ENCODE measurements around the gene ARHGEF11.

Gene ARHGEF11

DNA sequence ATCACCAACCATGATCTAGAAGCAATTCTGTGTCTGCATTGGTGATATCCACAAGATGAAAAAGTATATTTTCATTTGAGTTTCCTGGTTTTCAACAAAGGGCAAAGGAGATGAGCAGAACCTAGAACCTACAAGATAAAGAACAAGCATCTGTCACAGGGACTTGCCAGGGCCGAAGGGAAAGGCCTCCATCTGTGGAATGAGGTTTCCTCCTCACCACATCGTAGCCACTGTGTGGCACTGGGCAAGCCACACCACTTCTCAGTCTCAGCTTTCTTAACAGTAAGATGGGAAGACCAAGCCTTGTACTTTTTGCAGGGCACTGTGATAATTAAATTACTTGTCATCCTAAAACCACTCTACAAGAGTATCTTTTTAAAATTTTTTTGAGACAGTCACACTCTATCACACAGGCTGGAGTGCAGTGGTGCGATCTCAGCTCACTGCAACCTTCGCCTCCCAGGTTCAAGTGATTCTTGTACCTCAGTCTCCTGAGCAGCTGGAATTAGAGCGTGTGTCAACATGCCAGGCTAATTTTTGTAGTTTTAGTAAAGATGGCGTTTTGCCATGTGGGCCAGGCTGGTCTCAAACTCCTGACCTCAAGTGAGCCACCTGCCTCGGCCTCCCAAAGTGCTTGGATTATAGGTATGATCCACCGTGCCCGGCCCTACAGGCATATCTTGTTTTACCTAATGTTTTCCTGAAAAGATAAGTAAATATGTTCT lies 45.8 kb downstream of the ARHGEF11 start:
- FAIRE-seq, result no peak

DNA sequence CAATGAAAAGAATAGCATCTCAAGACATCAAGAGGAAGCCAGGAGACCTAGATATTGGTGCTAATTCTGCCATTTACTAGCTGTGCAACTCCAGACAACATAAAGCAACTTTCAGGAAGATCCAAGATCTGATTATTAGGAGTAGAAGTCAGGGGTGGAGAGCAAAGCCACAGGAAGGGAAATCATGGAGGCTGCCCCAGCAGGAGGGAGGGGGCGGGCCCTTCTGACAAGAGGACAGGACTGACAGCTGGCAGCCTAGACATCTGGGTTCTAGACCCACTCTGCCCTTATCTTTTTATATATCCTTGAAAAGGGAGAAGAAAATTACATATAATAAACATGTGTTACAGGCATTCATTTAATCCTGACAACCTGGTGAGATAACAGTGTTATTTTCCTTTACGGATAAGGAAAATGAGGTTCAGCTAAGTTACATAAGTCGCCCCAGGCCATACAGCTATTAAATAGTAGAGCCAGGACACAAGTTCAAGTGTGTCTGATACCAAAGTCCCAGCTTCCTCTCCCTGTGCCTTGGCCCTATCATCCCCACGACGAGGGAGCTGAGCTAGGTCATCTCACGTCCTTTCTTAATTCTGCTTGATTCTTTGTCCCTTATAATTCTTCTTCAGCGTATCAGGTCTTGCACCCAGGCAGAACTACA lies 46.6 kb downstream of the ARHGEF11 start:
- no peak for FAIRE-seq

DNA sequence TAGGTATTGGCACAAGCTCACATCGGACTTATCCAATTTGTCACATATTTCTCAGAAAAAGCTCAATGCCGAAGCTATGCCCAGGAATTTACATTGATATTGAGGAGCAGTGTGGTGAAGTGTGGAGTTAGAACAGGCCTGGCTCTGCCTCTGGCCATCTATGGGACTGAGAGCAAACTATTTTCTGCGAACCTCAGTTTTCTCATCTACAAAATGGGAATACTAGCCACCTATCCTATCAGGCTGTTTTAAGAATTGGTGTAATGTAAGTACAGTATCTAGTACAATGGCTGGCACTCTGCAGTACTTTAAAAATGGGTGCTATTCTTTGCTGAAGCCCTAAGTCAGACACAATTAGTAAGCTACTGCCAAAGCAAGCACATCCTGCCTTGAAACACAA lies 47.2 kb downstream of the ARHGEF11 start:
- FAIRE-seq, result no peak

DNA sequence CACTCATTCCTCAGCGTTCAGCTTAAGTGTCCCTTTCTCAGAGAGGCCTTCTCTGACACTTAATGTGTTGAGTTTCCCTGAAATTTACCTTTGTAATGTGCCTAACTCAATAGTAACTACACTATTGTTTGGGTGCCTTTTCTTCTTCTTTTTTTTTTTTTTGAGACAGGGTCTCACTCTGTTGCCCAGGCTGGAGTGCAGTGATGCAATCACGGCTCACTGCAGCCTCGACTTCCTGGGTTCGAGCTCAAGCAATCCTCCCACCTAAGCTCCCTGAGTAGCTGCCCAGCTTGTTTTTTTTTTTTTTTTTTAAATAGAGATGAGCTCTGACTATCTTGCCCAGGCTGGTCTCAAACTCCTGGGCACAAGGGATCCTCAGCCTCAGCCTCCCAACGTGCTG lies 50.1 kb downstream of the ARHGEF11 start:
- no peak for FAIRE-seq

DNA sequence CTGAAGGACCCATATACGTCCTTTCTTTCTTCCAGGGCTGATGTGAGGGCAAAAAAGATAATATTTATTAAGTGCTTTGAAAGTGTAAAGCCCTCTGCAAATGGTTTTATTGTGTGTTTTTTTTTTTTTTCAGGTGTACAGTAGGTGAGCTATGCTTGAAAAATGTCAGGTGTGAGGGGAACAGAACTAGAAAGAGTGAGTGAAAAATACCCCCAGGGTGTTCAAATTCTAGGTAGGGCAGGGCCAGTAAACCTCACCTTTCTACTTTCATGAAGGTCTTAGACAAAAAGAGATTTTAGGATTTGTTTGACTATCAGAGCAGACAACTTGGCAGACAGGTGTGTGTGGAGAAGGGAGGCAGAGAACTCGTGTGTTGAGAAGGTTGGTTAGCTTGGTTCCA lies 51.3 kb downstream of the ARHGEF11 start:
- no peak for FAIRE-seq

DNA sequence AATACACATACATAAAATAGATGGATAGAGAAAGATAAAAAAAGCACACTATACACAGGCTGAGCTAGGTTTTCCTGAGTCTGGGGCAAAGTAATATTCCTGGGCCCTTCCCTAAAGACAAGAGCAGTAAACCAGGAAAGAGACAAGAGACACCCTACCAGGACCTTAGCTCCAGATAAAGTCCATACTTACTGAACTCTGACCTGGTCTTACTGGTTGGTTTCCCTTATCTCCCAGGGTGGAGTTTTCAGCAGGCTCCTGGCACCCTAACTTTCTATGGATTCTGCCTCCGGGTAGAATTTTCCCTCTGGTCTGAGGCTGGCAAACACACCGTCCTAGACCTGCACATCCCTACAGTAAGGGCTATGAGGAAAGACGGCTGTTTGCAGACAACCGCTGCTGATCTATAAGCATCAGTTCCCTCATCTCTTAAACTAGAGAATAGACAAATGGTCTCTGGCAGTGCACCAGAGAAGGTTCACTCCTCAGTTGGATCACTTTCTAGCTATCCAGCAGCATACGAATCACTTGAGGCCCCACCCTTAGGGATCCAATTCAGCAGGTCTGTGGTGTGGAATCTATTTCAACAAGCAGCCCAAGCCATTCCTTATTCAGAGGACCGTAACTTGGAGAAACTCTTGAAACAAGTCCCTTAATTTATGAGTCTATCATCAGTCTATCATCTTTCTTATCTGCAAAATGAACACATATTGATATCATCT lies 52.0 kb downstream of the ARHGEF11 start:
- FAIRE-seq, result no peak

DNA sequence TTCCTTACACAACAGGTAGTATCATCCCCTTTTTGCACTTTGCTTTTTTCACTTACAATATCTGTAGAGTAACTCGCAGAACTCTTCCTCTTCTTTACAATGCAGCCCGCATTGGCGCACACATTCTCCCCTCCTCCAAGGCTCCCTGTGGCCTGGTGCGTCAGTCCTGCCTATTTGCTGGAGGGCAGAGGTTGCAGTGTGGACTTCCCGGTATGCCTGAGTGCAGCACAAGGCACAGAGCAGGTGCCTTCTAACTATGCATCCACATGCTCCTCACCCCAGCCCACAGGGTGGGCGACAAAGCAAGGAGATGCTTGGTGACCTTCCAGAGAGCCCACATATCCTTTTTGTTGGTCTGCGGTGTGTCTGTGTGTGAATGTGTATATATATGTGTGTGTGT lies 53.3 kb downstream of the ARHGEF11 start:
- no peak for FAIRE-seq

DNA sequence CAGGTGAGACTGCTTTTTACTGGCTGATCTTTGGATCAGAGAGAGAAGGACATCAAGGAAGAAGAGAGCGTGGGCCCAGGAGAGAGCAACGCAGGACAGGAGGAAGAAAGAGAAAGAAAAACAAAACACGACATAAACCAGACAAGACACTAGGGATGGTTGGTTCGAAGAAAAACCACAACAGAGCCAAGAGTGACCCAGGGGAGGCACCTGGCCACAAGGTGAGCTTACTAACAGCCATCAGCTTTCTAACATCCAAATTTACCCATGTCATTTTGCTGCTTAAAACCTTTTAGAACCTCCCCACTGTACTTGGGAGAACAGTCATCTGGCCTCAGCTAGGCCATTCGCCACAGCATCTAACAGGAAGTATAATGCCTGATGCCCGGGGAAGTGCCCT lies 57.8 kb downstream of the ARHGEF11 start:
- FAIRE-seq, result no peak

DNA sequence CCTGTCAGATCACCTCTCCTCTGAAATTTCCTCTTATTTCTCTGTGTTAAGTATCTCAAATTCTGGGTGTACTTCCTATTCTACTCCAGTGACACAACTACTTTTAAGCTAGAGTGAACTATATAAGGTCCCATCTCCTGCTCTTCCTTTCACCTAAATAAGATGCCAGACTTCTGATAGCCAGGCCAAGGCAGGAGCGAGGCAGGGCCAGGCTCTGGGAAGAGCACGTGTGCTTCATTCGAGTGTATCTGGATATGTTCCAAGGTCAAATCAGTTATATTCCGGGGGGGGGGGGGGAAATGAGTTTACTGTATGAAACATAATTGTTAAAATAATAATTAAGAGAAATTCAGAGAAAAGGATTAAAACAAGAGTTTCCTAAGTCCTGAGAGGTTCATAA lies 65.0 kb downstream of the ARHGEF11 start:
- no peak for FAIRE-seq

DNA sequence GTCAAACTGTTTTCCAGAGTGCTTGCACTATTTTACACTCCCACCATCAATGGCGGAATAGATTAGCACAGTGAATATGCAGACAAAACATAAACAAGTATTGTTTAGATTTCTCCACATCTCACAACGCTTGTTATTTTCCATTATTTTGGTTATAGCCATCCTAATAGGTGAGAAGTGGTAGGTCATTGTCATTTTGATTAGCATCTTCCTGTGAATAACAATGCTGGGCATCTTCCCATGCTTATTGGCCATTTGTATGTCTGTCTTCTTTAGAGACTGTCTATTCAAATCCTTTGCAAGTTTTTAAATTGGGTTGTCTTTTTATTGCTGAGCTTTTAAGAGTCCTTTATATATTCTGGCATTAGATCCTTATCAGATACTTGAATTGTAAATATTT lies 70.5 kb downstream of the ARHGEF11 start:
- no peak for FAIRE-seq

DNA sequence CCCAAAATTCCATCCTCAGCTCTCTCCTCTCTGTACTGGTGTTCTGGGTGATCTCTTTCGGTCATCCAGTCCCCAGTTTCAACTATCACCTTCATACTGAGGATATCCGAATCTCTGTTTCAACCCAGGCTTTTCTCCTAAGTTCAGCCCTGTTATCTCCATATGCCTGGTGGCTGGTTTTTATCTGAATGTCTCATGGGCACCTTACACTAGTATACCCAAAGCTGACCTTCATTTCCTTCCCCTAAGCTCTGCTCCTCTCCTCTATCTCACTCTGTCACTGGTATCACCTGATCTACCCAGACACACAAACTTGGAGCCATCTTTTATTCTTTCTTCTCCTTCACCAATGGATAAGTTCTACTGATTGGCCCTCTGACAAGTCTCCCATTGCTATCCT lies 72.1 kb downstream of the ARHGEF11 start:
- FAIRE-seq, result no peak

DNA sequence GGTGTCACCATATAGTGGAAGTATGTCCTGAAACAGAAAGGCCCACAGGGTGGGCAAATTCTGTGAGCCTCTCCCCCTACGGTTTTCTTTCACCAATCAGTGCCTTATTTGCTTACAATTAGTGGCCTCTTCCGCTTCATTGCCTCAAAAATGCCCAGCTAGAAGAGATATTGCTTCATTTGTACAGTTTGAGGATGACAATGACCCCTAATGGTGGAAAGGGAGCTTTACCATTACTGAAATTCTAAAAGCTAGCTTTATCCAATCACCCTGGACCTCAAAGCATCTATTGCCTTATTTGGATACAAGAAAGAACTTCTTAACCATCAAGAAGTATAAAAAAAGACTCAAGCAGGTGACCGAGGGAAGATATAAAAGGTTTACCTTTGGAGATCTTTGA lies 75.5 kb downstream of the ARHGEF11 start:
- peak; percentile 16 for FAIRE-seq

DNA sequence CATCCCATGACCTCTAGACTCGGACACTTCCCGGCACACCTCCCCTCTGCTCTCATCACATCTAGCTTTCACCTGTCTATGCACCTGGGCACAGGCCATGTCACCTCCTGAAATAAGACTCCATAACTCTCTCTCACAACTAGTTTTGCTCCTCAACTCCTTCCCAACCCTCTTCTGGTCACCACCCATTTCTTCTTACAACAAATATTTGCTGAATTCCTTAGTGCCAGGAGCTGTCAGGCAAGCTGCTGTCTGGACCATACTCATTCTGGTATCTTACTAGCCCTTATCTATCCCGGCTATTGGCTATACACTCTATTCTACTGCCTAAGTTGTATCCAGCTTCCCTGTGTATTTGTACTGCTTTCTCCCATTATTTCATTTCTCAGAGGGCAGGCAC lies 76.0 kb downstream of the ARHGEF11 start:
- no peak for FAIRE-seq

DNA sequence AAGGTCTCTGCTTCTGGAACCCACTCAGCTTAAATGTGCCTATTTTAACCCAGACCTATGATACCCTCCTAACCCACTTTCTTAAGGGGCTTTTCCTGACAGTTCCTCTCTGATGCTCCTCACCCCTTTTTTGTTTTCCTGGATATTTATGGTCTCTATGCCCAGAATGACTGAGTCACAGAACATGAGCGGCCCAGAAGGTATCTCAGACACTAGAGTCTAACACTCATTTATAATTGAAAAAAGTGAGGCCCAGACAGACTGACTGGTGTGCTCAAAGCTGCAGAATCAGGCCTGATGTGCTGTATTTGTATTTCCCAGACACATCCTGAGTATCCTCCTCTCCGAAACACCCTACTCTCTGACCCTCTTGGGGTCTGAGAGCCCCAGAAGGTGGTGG lies 81.1 kb downstream of the ARHGEF11 start:
- no peak for FAIRE-seq

DNA sequence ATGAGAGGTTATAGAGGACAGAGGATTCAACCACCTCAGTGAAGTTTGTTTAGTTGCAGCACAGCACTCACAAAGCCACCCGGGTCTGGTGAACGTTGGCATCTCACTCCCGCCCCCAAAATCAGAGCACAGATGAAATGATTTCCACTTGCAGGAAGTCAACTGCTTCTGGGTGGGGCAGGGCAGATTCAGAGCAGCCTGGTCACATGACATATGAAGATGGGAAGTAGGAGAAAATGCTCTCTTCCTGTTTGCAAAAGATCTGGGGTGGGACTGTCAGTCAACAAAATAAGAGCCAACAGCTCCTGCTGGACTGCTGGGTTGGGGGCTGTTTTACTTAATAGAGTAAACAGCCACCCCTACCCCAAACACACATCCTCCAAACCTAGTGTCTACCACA lies 81.9 kb downstream of the ARHGEF11 start:
- no peak for FAIRE-seq

DNA sequence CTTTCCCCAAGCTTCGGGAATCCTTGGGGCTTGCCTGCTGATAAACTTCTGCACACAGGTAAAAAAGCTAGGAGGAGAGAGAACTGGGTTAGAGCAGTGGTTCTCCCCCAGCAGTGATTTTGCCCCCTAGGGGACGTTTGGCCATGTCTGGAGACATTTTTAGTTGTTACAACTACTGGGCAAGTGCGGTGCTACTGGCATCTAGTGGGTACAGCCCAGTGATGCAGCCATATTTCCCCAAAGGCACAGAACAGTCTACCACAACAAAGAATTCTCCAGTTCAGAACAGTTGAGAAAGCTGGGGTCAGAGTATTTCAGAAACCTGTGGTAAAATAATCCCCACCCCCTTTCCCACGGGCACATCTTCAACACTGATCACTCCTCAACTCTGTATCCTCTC lies 83.8 kb downstream of the ARHGEF11 start:
- no peak for FAIRE-seq

DNA sequence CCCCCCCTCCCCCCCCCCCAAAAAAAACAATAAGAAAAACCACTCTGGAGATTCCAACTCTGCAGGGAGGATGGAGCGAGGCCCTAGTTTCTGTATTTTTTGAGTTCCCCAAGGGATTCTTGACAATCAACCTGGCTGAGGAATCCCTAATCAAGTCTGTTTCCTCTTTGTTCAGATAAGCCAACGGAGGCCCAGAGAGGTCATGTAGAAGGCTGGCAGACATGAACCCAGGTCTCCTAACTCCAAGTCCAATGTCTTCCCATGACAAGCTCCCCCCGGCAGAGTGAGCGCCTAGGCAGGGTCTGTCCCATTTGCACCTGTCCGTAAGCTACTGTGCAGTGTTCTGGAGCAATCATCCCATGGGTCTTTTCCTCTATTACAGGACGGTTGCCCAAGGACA lies 85.6 kb downstream of the ARHGEF11 start:
- no peak for FAIRE-seq

DNA sequence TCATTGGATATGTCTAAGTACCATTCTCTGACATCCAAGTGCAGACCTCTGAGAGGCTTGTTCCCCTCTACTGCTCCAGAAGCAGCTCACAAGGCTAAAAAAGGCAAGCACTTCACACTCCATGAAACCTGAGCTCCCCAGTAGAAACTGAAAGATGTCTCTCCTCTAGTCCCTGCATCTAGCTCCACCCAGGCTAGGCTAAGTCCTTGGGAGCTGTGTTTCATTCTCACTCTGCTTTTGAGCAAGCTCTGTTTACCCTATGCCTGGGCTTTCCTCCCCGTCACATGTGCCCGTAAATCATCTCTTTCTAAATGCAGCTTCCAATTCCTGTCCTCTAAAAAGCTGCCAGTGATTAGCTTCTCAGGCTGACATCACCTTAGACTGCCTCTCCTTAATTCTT lies 86.1 kb downstream of the ARHGEF11 start:
- no peak for FAIRE-seq

DNA sequence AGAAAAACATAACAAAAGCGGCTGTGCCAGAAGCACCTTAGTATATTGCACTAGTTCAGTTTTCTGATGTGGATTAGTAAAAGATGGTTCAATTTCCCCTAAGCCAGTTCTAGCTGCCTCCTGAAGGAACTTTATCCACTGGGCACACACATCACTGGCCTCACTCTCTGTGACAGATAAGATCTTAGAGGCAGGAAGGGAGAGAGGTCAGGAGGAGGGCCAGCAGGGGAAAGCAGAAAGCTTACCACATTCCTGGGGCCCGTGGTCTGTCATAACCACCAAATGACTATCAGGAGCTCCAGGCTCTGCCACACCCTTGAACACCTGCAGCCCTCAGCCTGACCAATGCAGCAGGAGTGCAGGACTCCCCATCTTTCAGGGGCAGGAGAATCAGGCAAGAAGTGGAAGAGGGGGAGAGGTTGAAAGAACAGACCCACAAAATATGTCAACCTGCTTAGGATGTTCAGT lies 87.3 kb downstream of the ARHGEF11 start:
- FAIRE-seq, result no peak

DNA sequence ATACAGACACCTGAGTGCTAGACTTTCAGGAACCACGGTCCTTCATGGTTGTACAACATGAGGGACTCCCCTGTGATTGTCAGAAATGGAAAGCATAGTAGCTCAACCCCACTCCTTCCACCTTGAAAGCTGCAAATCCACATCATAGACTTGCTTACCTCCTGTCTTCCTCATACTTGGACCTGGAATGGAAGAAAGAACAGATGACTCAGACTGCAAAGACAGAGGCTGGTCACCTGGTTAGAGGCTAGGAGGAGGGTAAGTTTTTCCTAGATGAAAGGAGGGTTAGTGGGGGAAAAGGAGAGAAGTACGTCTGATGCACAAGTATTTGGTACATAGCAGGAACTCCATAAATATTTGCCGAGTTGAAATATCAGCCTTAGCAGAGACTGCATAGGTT lies 87.9 kb downstream of the ARHGEF11 start:
- FAIRE-seq, result no peak

DNA sequence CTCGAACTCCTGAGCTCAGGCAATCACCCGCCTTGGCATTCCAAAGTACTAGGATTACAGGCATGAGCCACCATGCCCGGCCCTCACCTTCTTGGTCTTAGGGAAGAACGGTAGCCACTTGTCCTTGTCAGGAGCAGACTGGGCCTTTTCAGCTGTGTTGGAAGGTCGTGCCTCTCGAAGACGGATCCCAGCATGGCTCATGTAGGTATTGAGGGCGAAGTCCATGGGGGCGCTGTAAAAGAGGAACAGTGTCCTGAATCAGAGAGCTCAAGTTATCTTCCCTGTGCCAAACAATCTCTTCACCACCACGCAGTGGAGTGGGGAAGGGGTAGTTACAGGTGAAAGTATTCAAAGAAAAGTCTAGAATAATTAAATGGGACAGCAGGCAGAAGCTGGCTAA lies 89.2 kb downstream of the ARHGEF11 start:
- FAIRE-seq, result no peak

DNA sequence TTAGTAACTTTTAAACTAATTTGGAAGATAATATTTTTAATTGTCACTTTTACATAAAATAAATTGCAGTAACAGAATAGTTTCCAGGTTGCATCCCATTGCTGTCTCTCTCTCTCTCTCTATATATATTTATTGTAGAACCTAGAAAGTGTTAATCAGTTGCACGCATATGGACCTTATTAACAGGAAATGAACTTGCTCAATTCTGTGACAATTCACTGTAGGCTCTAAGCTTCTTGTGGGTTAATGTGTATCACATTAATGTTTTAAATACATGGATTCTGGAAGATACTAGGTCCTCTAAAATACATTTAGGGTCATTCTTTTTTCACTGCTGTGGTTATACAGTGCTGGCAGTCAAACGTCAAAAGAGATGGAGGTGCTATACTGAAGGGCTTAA lies 92.0 kb downstream of the ARHGEF11 start:
- FAIRE-seq, result no peak

DNA sequence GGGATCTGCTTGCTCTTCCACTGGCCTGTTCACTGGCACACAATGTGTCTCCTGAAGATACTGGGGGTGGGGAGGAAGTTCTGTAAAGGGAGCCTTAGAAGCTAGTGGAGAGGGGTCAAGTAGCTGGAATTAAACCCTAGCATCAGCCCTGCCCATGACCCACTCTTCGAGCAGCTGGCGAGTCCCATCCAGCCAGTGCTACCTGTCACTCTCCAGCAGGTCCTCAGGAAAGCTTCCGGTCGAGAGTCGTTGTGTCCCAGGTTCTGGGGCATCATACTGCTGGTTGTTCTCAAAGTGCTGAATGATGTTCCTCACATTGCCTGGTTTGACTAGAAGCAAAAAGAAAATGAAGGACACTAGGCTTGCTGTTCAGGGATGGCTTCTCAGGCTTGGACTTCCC lies 94.2 kb downstream of the ARHGEF11 start:
- no peak for FAIRE-seq

DNA sequence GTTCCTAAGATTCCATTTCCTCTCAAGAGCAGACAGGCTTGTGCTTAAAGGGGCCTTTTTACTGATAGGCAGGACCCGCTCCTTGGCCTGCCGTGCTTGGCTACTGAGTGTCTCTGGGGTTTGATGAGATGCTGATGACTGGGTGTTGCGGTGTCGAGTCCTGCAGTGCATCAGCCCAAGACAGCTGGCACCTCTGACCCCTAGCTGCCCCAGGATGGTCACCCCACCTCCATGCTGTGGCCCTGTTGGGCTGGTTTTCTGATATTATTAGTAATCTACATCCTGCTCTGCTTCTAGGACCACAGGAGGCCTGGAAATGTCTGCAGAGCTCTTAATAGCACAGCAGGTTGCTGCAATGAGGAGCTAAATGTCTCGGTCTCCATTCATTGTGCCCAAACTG lies 96.4 kb downstream of the ARHGEF11 start:
- no peak for FAIRE-seq

All from A204.1 (cell line).